Stimulated activated naive CD8-positive, alpha-beta T cell treated with anti-CD3 and anti-CD28 coated beads, Interleukin-15, Interleukin-2, amounts not matched to agents 100 ng/mL and 50 ng/mL, for 24 hours (primary cell): Measurements from ENCODE around the gene SYCP2L.

Experiments used
- H3K27ac Mint-ChIP-seq: one replicate; pipeline ENCODE4 v1.8.0; 2021; ENCODE audit warnings: mild to moderate bottlenecking, mixed read lengths
- H3K27me3 Mint-ChIP-seq: one replicate; pipeline ENCODE4 v1.8.0; 2021; ENCODE audit warnings: mixed read lengths
- H3K36me3 Mint-ChIP-seq: one replicate; pipeline ENCODE4 v1.8.0; 2021; ENCODE audit warnings: low read depth, mixed read lengths
- H3K4me1 Mint-ChIP-seq: one replicate; pipeline ENCODE4 v1.8.0; 2021; ENCODE audit warnings: low read depth, mixed read lengths
- H3K4me3 Mint-ChIP-seq: one replicate; pipeline ENCODE4 v1.8.0; 2021; ENCODE audit warnings: mild to moderate bottlenecking, mixed read lengths
- H3K9me3 Mint-ChIP-seq: one replicate; pipeline ENCODE4 v1.8.0; 2021; ENCODE audit warnings: mixed read lengths

The SYCP2L gene

DNA sequence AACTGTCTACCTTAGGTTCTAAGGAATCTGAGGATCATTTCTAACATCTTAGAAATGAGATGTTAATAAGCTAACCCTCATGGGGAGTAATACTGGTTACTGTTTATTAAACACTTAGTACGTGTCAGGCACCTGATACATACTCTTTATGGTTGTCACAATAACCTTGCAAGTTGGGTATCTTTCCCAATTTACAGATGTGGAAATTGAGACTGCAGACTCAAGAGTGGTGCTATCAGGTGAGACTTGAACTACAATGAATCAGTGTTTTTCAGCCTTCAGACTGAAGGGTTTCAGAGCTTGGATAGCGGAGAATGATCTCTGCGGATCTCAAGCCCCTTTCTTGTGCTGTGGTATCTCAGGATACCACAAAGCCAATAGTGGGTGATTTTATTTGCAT lies 130.2 kb downstream of the SYCP2L start:
- H3K4me1 Mint-ChIP-seq, result no peaks in the 10 kb centered on the region
- H3K9me3 Mint-ChIP-seq, result no peaks in the 10 kb centered on the region
- no peak overlapping the region for H3K27ac Mint-ChIP-seq
- H3K4me3 Mint-ChIP-seq, result no peak overlapping the region
- H3K27me3 Mint-ChIP-seq, result peaks cover 35% of the 10 kb centered on the region
- H3K36me3 Mint-ChIP-seq, result no peaks in the 10 kb centered on the region

DNA sequence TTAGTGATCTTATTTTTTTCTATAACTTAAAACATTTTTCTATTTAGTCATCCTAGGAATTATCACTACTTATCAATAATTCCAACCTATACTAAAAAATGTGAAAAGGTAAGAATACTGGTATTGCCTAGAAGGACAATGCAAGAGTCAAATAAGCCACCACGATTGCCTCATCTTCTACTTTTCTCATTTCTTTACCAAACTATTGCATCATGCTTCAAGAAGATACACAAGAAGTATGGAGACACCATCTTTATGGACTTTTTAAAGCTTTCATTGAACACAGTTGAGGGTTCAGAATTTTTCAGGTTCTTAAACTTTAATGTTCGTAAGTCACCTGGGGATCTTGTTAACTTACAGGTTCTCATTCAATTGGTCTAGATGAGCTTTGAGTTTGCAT lies 131.4 kb downstream of the SYCP2L start:
- no peaks in the 10 kb centered on the region for H3K9me3 Mint-ChIP-seq
- H3K36me3 Mint-ChIP-seq, result no peaks in the 10 kb centered on the region
- H3K4me3 Mint-ChIP-seq, result no peak overlapping the region
- peaks cover 35% of the 10 kb centered on the region for H3K27me3 Mint-ChIP-seq
- no peaks in the 10 kb centered on the region for H3K4me1 Mint-ChIP-seq
- no peak overlapping the region for H3K27ac Mint-ChIP-seq

DNA sequence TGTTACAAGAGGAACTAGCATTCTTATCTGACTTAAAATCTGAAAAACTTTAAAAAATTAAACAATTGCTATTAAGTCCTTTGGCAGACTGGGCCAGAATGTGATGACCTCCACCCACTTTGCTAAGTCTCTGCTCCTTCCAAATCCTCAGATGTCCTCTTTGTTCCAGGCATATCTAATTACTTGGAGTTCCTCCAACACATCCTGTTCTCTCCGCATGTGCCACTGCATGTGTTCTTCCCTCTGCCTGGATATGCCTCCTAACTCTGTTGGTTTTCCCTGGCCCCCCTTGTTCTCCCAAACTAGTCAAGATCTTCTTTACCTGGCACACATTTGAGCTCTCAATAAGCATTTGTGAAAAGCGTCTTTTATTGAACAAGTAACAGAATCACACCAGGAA lies 134.2 kb downstream of the SYCP2L start:
- H3K4me3 Mint-ChIP-seq, result no peak overlapping the region
- H3K4me1 Mint-ChIP-seq, result no peaks in the 10 kb centered on the region
- no peak overlapping the region for H3K27ac Mint-ChIP-seq
- H3K36me3 Mint-ChIP-seq, result no peaks in the 10 kb centered on the region
- no peaks in the 10 kb centered on the region for H3K9me3 Mint-ChIP-seq
- peaks cover 41% of the 10 kb centered on the region for H3K27me3 Mint-ChIP-seq

DNA sequence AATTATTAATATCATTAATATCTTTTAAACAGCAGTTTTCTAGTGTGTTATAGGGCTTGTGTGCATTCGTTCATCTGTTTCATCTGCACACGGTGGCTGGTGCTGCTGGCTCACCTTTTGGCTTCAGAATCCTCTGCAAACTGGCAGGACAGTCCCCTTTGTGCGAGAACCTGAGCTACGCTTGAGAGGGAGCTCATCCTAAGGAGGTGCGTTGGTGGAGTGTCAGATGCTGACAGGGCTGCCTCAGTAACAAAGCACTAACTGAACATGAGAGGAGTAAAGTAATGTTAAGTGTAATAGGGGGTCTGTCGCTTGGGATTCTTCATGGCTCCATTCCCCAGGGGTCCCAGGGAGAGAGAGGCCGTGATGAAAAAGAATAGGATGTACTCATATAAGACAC lies 134.9 kb downstream of the SYCP2L start:
- Mint-ChIP-seq H3K4me3 (no peak overlapping the region), H3K27ac (no peak overlapping the region), H3K27me3 (peaks cover 41% of the 10 kb centered on the region), H3K9me3 (no peaks in the 10 kb centered on the region), H3K36me3 (no peaks in the 10 kb centered on the region), H3K4me1 (no peaks in the 10 kb centered on the region)

DNA sequence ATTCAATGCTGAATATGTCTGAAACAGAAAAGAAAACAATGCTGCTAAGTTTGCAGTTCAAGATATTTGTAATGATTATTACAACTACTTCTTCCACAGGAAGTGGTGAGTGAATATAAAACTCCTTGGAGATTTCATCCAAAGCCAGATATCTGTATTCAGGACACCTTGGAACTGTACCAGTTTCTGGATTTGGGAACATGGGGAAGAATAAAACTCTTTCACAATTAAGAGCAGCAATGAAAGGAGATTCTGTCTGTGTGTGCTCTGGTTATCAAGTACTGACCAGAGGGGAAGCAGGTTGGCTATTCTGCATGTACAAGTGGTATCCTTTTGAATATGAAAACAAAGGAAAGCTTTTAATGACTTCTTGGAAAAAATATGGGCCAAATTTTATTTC lies 136.2 kb downstream of the SYCP2L start:
- H3K9me3 Mint-ChIP-seq, result no peaks in the 10 kb centered on the region
- no peaks in the 10 kb centered on the region for H3K4me1 Mint-ChIP-seq
- H3K36me3 Mint-ChIP-seq, result no peaks in the 10 kb centered on the region
- peaks cover 47% of the 10 kb centered on the region for H3K27me3 Mint-ChIP-seq
- H3K27ac Mint-ChIP-seq, result no peak overlapping the region
- no peak overlapping the region for H3K4me3 Mint-ChIP-seq
